ENCODE data around the gene ZBTB20. TPM values are rescaled to one million over a fixed set of nuclear protein-coding genes. Genes with fewer than 3 reads are reported as not detected.
A peak's percentile ranks its signal among the peaks of the same experiment; 100 is the strongest.
"Not testable (repeated sequence)": the region's sequence is repeated elsewhere in the genome, so short reads cannot be mapped to it uniquely, and the experiment has no call there.

The ZBTB20 gene
- total RNA-seq, result 3.5 and 3.9 TPM in 2 replicates

GRCh38 chr3:115146418-115147328, at the start of gene ZBTB20:
Gene ZBTB20, minus strand, starts transcription at chr3:115147288.
- DNase-seq (ENCODE audit: low read depth) (peak; percentile 38), FAIRE-seq (no peak)
- H3K4me3 ChIP-seq (ENCODE audit: low read depth, low read length), result peak within 1 kb of the TSS; percentile 80
- no peaks in the 10 kb centered on the region for H3K27me3 ChIP-seq (ENCODE audit: control insufficient read depth, insufficient read depth, low read length)
- H3K36me3 ChIP-seq (ENCODE audit: control insufficient read depth, insufficient read depth, low read length), result no peaks in the 10 kb centered on the region
- TF ChIP-seq CTCF (IDR thresholded peaks at IDR 0.05; ENCODE audit: insufficient read depth, low read length, severe bottlenecking), result no peak

DNA sequence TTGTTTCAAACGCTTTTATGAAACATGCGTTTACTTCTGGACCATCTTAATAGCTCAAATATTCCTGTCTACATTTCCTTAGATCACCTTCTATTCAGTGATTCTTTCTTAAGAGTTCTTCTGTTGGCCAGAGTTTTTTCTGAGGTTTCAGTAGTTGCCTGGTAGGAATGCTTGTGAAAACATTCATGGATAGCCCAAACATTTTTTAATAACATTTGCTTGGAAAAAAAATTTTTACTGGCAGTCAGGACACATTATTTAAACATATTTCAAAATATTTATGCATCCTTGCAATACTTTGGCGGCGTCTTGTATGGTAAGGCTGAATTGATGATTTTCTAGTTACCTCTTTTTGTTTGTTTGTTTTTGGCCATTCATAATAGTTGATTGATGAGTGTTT, 47.4 kb upstream of the ZBTB20 start:
- Histone ChIP-seq H3K36me3 (ENCODE audit: control insufficient read depth, insufficient read depth, low read length) (no peaks in the 10 kb centered on the region), H3K27me3 (ENCODE audit: control insufficient read depth, insufficient read depth, low read length) (no peaks in the 10 kb centered on the region), H3K4me3 (ENCODE audit: low read depth, low read length) (no peak overlapping the region)
- no peak for DNase-seq (ENCODE audit: low read depth)
- FAIRE-seq, result no peak
- no peak for TF ChIP-seq CTCF (IDR thresholded peaks at IDR 0.05; ENCODE audit: insufficient read depth, low read length, severe bottlenecking)

GRCh38 chr3:115190747-115191146, 43.7 kb upstream of the ZBTB20 start:
- FAIRE-seq (no peak), DNase-seq (ENCODE audit: low read depth) (no peak)
- TF ChIP-seq CTCF (IDR thresholded peaks at IDR 0.05; ENCODE audit: insufficient read depth, low read length, severe bottlenecking), result no peak
- Histone ChIP-seq H3K4me3 (ENCODE audit: low read depth, low read length) (no peak overlapping the region), H3K27me3 (ENCODE audit: control insufficient read depth, insufficient read depth, low read length) (no peaks in the 10 kb centered on the region), H3K36me3 (ENCODE audit: control insufficient read depth, insufficient read depth, low read length) (no peaks in the 10 kb centered on the region)

- FAIRE-seq (no peak), DNase-seq (ENCODE audit: low read depth) (no peak)
- Histone ChIP-seq H3K27me3 (ENCODE audit: control insufficient read depth, insufficient read depth, low read length) (no peaks in the 10 kb centered on the region), H3K4me3 (ENCODE audit: low read depth, low read length) (no peak overlapping the region), H3K36me3 (ENCODE audit: control insufficient read depth, insufficient read depth, low read length) (no peaks in the 10 kb centered on the region)
- no peak for TF ChIP-seq CTCF (IDR thresholded peaks at IDR 0.05; ENCODE audit: insufficient read depth, low read length, severe bottlenecking)
Observed at GRCh38 chr3:115187149-115187757, 40.2 kb upstream of the ZBTB20 start.

- H3K27me3 ChIP-seq (ENCODE audit: control insufficient read depth, insufficient read depth, low read length), result no peaks in the 10 kb centered on the region
- FAIRE-seq (no peak), DNase-seq (ENCODE audit: low read depth) (no peak)
- H3K4me3 ChIP-seq (ENCODE audit: low read depth, low read length), result no peak overlapping the region
- no peaks in the 10 kb centered on the region for H3K36me3 ChIP-seq (ENCODE audit: control insufficient read depth, insufficient read depth, low read length)
- TF ChIP-seq CTCF (IDR thresholded peaks at IDR 0.05; ENCODE audit: insufficient read depth, low read length, severe bottlenecking), result no peak
Observed at GRCh38 chr3:115186351-115187148, 39.5 kb upstream of the ZBTB20 start.

- H3K36me3 ChIP-seq (ENCODE audit: control insufficient read depth, insufficient read depth, low read length); FAIRE-seq; DNase-seq (ENCODE audit: low read depth); H3K27me3 ChIP-seq (ENCODE audit: control insufficient read depth, insufficient read depth, low read length); H3K4me3 ChIP-seq (ENCODE audit: low read depth, low read length): not testable (repeated sequence)
Observed at GRCh38 chr3:115184859-115185572, 37.9 kb upstream of the ZBTB20 start.

- H3K36me3 ChIP-seq (ENCODE audit: control insufficient read depth, insufficient read depth, low read length); DNase-seq (ENCODE audit: low read depth); H3K27me3 ChIP-seq (ENCODE audit: control insufficient read depth, insufficient read depth, low read length); FAIRE-seq; H3K4me3 ChIP-seq (ENCODE audit: low read depth, low read length): not testable (repeated sequence)
Observed at GRCh38 chr3:115178930-115179329, 31.8 kb upstream of the ZBTB20 start.
